Keratinocyte (primary cell): ENCODE measurements around the gene SS18L1. TPM values are rescaled to one million over a fixed set of nuclear protein-coding genes. Genes with fewer than 3 reads are reported as not detected.

Experiments used
- DNase-seq: peaks from one replicate; pipeline ENCODE4 v3.0.0-alpha.2; 2011; ENCODE audit warnings: low read depth, missing footprints, low spot score
- FAIRE-seq: peaks from 2 replicates; lab custom pipeline; 2011; peaks lifted over from hg19 to GRCh38; lab: Jason Lieb, UNC
- H2AFZ ChIP-seq: 2 replicates; pipeline ENCODE4 v1.6.0; 2012; ENCODE audit warnings: low read length, control low read depth, inconsistent platforms; ENCODE audit not compliant: control insufficient read depth
- H3K27ac ChIP-seq: 2 replicates; pipeline ENCODE4 v1.5.1; 2011; ENCODE audit warnings: low read length; ENCODE audit not compliant: control insufficient read depth, insufficient read depth
- H3K27me3 ChIP-seq: 3 replicates; pipeline ENCODE4 v1.6.0; 2011; ENCODE audit warnings: low read length; ENCODE audit not compliant: control insufficient read depth, insufficient read depth; ENCODE audit errors: extremely low read depth
- H3K36me3 ChIP-seq, 2 experiments: 2 replicates in 1 of 2; 3 replicates in 1 of 2; pipeline ENCODE4 v1.5.1; 2011; ENCODE audit warnings: low read length in 2 of 2, mild to moderate bottlenecking in 1 of 2; ENCODE audit not compliant: control insufficient read depth in 2 of 2, insufficient read depth in 2 of 2; ENCODE audit errors: extremely low read depth in 1 of 2
- H3K4me1 ChIP-seq: 3 replicates; pipeline ENCODE4 v1.5.1; 2011; ENCODE audit warnings: low read length; ENCODE audit not compliant: control insufficient read depth, insufficient read depth; ENCODE audit errors: extremely low read depth
- H3K4me2 ChIP-seq: 3 replicates; pipeline ENCODE4 v1.6.0; 2011; ENCODE audit warnings: low read depth, low read length; ENCODE audit not compliant: control insufficient read depth, insufficient read depth; ENCODE audit errors: extremely low read depth
- H3K4me3 ChIP-seq, 3 experiments: fragments of 200-600 bp in 1 of 3; sonication (generic) in 1 of 3; 2 replicates in 2 of 3; 3 replicates in 1 of 3; pipeline ENCODE4 v1.5.1; 2011 to 2016; ENCODE audit warnings: low read length in 3 of 3, mild to moderate bottlenecking in 3 of 3, control low read depth in 2 of 3, inconsistent platforms in 1 of 3, low read depth in 1 of 3, mixed read lengths in 1 of 3, mixed run types in 1 of 3, moderate library complexity in 1 of 3; ENCODE audit not compliant: control insufficient read depth in 2 of 3, insufficient read depth in 2 of 3; ENCODE audit errors: extremely low read depth in 1 of 3
- H3K79me2 ChIP-seq: 2 replicates; pipeline ENCODE4 v1.6.0; 2012; ENCODE audit warnings: low read length; ENCODE audit not compliant: control insufficient read depth, insufficient read depth
- H3K9ac ChIP-seq: 3 replicates; pipeline ENCODE4 v1.6.0; 2011; ENCODE audit warnings: low read length; ENCODE audit not compliant: control insufficient read depth, insufficient read depth; ENCODE audit errors: extremely low read depth
- H3K9me1 ChIP-seq: 3 replicates; pipeline ENCODE4 v1.6.0; 2011; ENCODE audit warnings: low read length; ENCODE audit not compliant: control insufficient read depth, insufficient read depth; ENCODE audit errors: extremely low read depth
- H3K9me3 ChIP-seq: 2 replicates; pipeline ENCODE4 v1.5.1; 2012; ENCODE audit warnings: low read depth, low read length; ENCODE audit not compliant: control insufficient read depth
- H4K20me1 ChIP-seq: 3 replicates; pipeline ENCODE4 v1.6.0; 2011; ENCODE audit warnings: low read length; ENCODE audit not compliant: control insufficient read depth, insufficient read depth; ENCODE audit errors: extremely low read depth
- EZH2 ChIP-seq: IDR thresholded peaks from one replicate; pipeline ENCODE4 v1.6.1; 2012; ENCODE audit warnings: inconsistent platforms, mild to moderate bottlenecking, low read length, moderate library complexity
- dilution Hi-C: fragments of 300-500 bp; cut with MboI; formaldehyde crosslinking; loops from one replicate; pipeline ENCODE4 v1.7.0; 2020; ENCODE audit warnings: low sequenced_read_pairs; ENCODE audit not compliant: extremely low pct_ligation_motif_present
- polyA plus RNA-seq, 5 experiments: library from polyadenylated mRNA; depleted of rRNA in 3 of 5; stranded (reverse) in 3 of 5; stranded (forward) in 1 of 5; unstranded in 1 of 5; fragments of >200 nt; gene quantifications; 1 replicate in 1 of 5; 2 replicates in 3 of 5; 3 replicates in 1 of 5; pipeline versions ENCODE4 v1.2.1 to v1.2.3, GENCODE V29; 2011 to 2012; ENCODE audit warnings: missing spikeins in 2 of 5, low read depth in 1 of 5, low replicate concordance in 1 of 5
- TF ChIP-seq, protein P1 (sequence below), 3 experiments: IDR thresholded peaks in 1 of 3; conservative IDR thresholded peaks in 1 of 3; optimal IDR thresholded peaks in 1 of 3; 2 replicates in 2 of 3; 3 replicates in 1 of 3; pipeline versions ENCODE3 to v1.5.1; 2011; ENCODE audit warnings: low read length in 3 of 3, mild to moderate bottlenecking in 3 of 3, moderate library complexity in 2 of 3, control low read depth in 1 of 3, inconsistent platforms in 1 of 3; ENCODE audit not compliant: insufficient read depth in 2 of 3; ENCODE audit errors: extremely low read depth in 1 of 3

SS18L1 gene
- polyA plus RNA-seq, 1 donor (not counting 4 experiments of a cell fraction or from before 2014, with no cell fraction given): 9.4 TPM

GRCh38 chr20:62212299-62212698 lies 68.7 kb downstream of the SS18L1 start:
- H3K4me1 ChIP-seq: peaks cover 9% of the 10 kb centered on the region
- no peaks in the 10 kb centered on the region for H3K79me2 ChIP-seq
- DNase-seq (no peak), FAIRE-seq (no peak)
- peaks cover 56% of the 10 kb centered on the region for H3K27me3 ChIP-seq
- H4K20me1 ChIP-seq: peaks cover 12% of the 10 kb centered on the region
- H3K4me2 ChIP-seq: no peak overlapping the region
- no peak overlapping the region for H3K4me3 ChIP-seq
- H2AFZ ChIP-seq: no peak overlapping the region
- H3K9me1 ChIP-seq: no peaks in the 10 kb centered on the region
- H3K9me3 ChIP-seq: no peaks in the 10 kb centered on the region
- H3K36me3 ChIP-seq: no peaks in the 10 kb centered on the region
- TF ChIP-seq, protein P1, sequence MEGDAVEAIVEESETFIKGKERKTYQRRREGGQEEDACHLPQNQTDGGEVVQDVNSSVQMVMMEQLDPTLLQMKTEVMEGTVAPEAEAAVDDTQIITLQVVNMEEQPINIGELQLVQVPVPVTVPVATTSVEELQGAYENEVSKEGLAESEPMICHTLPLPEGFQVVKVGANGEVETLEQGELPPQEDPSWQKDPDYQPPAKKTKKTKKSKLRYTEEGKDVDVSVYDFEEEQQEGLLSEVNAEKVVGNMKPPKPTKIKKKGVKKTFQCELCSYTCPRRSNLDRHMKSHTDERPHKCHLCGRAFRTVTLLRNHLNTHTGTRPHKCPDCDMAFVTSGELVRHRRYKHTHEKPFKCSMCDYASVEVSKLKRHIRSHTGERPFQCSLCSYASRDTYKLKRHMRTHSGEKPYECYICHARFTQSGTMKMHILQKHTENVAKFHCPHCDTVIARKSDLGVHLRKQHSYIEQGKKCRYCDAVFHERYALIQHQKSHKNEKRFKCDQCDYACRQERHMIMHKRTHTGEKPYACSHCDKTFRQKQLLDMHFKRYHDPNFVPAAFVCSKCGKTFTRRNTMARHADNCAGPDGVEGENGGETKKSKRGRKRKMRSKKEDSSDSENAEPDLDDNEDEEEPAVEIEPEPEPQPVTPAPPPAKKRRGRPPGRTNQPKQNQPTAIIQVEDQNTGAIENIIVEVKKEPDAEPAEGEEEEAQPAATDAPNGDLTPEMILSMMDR (optimal IDR thresholded peaks at IDR 0.05 in 1 of 3, IDR thresholded peaks at IDR 0.05 in 1 of 3, conservative IDR thresholded peaks at IDR 0.05 in 1 of 3; ENCODE audit: extremely low read depth in 1 of 3, insufficient read depth in 2 of 3, low read length in 3 of 3): no peak
- TF ChIP-seq EZH2: no peak
- no peak overlapping the region for H3K27ac ChIP-seq
- dilution Hi-C loops: no loop called here
- H3K9ac ChIP-seq: no peak overlapping the region

DNA sequence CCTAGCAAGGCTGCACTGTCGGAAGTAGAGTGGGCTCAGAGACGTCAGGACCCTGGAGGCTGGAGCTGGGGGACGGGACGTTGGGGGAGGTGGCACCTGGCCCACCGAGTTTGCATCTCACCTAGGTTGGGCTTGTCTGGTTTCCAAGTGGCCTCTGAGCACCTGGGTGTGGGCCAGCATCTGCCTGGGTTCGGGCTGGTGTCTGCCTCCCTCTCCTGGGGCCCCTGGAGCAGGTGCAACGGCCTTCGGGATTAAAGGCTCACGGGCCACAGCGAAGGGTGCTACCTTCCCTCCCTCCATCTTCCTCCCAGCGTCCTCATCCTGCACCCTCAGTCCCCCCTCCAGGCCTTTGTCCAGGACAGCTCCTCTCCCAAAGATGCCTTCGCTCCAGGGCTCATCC lies 70.5 kb downstream of the SS18L1 start:
- dilution Hi-C loops: no loop called here
- H3K9me3 ChIP-seq: no peaks in the 10 kb centered on the region
- H3K9ac ChIP-seq: no peak overlapping the region
- FAIRE-seq (no peak), DNase-seq (no peak)
- H2AFZ ChIP-seq: no peak overlapping the region
- H3K27me3 ChIP-seq: peaks cover 74% of the 10 kb centered on the region
- no peaks in the 10 kb centered on the region for H3K9me1 ChIP-seq
- no peaks in the 10 kb centered on the region for H3K79me2 ChIP-seq
- H4K20me1 ChIP-seq: peaks cover 9% of the 10 kb centered on the region
- H3K36me3 ChIP-seq: no peaks in the 10 kb centered on the region
- peaks cover 3% of the 10 kb centered on the region for H3K4me1 ChIP-seq
- no peak overlapping the region for H3K27ac ChIP-seq
- H3K4me3 ChIP-seq: no peak overlapping the region
- TF ChIP-seq, protein P1 (optimal IDR thresholded peaks at IDR 0.05 in 1 of 3, IDR thresholded peaks at IDR 0.05 in 1 of 3, conservative IDR thresholded peaks at IDR 0.05 in 1 of 3; ENCODE audit: extremely low read depth in 1 of 3, insufficient read depth in 2 of 3, low read length in 3 of 3): no peak
- TF ChIP-seq EZH2: no peak
- H3K4me2 ChIP-seq: no peak overlapping the region
